Measurements from ENCODE around the gene NELL1. TPM values are rescaled to one million over a fixed set of nuclear protein-coding genes. Genes with fewer than 3 reads are reported as not detected.

Gene NELL1
- polyA plus RNA-seq, 2 of the 4 experiments (the other 2 are of a cell fraction), result not detected

DNA sequence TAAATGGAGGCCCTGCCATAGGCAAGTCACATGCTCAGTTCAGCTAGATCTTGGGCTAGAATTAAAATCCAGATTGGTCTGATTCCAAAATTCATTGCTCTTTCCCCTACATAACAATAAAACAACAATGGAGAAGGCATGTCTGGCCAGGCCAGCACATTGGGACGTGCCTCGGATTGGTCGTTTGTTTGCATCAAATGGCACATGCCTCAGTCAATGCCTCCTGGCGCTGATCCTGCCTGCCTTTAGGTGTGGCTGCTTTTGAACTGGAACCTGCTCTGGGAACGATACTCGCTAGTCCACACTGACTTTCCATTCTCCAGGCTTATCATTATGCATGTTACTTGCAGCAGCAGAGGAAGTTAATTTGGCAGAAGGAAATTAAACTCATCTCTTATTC, 322.1 kb downstream of the NELL1 start:
- FAIRE-seq (no peak), ATAC-seq (no peak), DNase-seq (ENCODE audit: low read depth in 1 of 2, low spot score in 1 of 2) (no peak)
- Histone ChIP-seq H3K4me3 (no peak overlapping the region), H3K9me3 (no peaks in the 10 kb centered on the region), H3K4me2 (no peak overlapping the region), H3K4me1 (no peaks in the 10 kb centered on the region), H3K27ac (no peak overlapping the region)
- 8% methylated on average over 6 of the region's 6 CpGs for WGBS (ENCODE audit: missing lambda C conversion rate)
- TF ChIP-seq REST (IDR thresholded peaks at IDR 0.05) (no peak), KDM1A (IDR thresholded peaks at IDR 0.05; ENCODE audit: low read depth) (no peak), JUNB (IDR thresholded peaks at IDR 0.05) (no peak), CHD2 (IDR thresholded peaks at IDR 0.05; ENCODE audit: low read length, partially characterized antibody) (no peak), HOXA7 (CRISPR knock-in tag; IDR thresholded peaks at IDR 0.05) (no peak), TP53 (CRISPR knock-in tag; IDR thresholded peaks at IDR 0.05) (no peak), CTCF (IDR thresholded peaks at IDR 0.05) (no peak), ZC3H11A (IDR thresholded peaks at IDR 0.05) (no peak), MAZ (IDR thresholded peaks at IDR 0.05; ENCODE audit: borderline replicate concordance, low read depth, low read length) (no peak), ZFP36 (IDR thresholded peaks at IDR 0.05; ENCODE audit: borderline replicate concordance, partially characterized antibody) (no peak), PHF8 (IDR thresholded peaks at IDR 0.05; ENCODE audit: borderline replicate concordance, low read depth) (no peak)
- TF ChIP-seq, protein P1, sequence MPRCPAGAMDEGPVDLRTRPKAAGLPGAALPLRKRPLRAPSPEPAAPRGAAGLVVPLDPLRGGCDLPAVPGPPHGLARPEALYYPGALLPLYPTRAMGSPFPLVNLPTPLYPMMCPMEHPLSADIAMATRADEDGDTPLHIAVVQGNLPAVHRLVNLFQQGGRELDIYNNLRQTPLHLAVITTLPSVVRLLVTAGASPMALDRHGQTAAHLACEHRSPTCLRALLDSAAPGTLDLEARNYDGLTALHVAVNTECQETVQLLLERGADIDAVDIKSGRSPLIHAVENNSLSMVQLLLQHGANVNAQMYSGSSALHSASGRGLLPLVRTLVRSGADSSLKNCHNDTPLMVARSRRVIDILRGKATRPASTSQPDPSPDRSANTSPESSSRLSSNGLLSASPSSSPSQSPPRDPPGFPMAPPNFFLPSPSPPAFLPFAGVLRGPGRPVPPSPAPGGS (IDR thresholded peaks at IDR 0.05), result no peak
- POLR2A ChIA-PET, result no interaction called here
- CTCF ChIA-PET, result no interaction called here

DNA sequence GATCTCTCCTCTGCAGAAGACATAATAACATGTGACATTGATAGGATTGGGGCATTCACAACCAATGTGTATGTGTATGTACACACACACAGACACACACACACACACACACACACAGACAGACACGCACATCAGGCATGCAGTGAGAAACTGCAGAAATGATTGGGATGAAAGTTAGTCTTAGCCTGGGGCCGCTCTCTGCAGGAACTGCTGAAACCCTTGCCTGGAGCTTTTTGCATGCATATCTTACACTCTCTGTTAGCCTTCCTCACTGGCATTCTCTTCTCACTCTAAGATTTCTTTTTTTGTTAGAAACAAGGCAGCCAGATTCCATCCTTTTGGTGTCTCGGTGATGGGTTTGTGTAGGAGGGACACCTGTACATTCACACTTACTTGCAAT, 337.9 kb downstream of the NELL1 start:
- TF ChIP-seq CEBPB (IDR thresholded peaks at IDR 0.05) (no peak), HDAC2 (IDR thresholded peaks at IDR 0.05) (no peak), RNF2 (IDR thresholded peaks at IDR 0.05; ENCODE audit: borderline replicate concordance, low read depth) (no peak), ZSCAN20 (CRISPR knock-in tag; IDR thresholded peaks at IDR 0.05) (no peak), E2F6 (IDR thresholded peaks at IDR 0.05; ENCODE audit: borderline replicate concordance, low read depth) (no peak), FOSB (CRISPR knock-in tag; IDR thresholded peaks at IDR 0.05) (no peak)
- Histone ChIP-seq H3K4me1 (no peaks in the 10 kb centered on the region), H3K27ac (no peak overlapping the region), H3K4me3 (no peak overlapping the region), H3K4me2 (no peak overlapping the region), H3K9me3 (no peaks in the 10 kb centered on the region)
- ATAC-seq, result no peak
- WGBS (ENCODE audit: missing lambda C conversion rate), result 0% methylated on average over 3 of the region's 3 CpGs
- CTCF ChIA-PET, result no interaction called here
- POLR2A ChIA-PET, result no interaction called here
- DNase-seq (ENCODE audit: low read depth in 1 of 2, low spot score in 1 of 2), result no peak
- no peak for FAIRE-seq

Measured in A549 (cell line).